Prostate gland (tissue), 2 donors: ENCODE data around the gene KRTAP1-5.

Experiments
- CTCF ChIP-seq, 4 experiments: fragments of 200-600 bp in 2 of 4; fragments of 450-650 bp in 2 of 4; sonication (generic) in 2 of 4; IDR thresholded peaks; 1 replicate in 3 of 4; 2 replicates in 1 of 4; pipeline ENCODE4 v1.5.1; 2016 to 2019; ENCODE audit warnings: antibody characterized with exemption in 4 of 4, mild to moderate bottlenecking in 2 of 4, moderate library complexity in 2 of 4
- POLR2A ChIP-seq: fragments of 450-650 bp; IDR thresholded peaks from one replicate; pipeline ENCODE4 v1.6.1; 2016; ENCODE audit warnings: antibody characterized with exemption, mild to moderate bottlenecking

GRCh38 chr17:41067281-41067680 lies 40.3 kb upstream of the KRTAP1-5 start:
- TF ChIP-seq CTCF (IDR thresholded peaks at IDR 0.05) (no peak), POLR2A (no peak)
